Upper lobe of left lung (tissue), 6 donors: ENCODE results near the gene TMEM229A. TPM values are rescaled to one million over a fixed set of nuclear protein-coding genes. Genes with fewer than 3 reads are reported as not detected.
"Not testable (repeated sequence)": the region's sequence is repeated elsewhere in the genome, so short reads cannot be mapped to it uniquely, and the experiment has no call there.

Experiments used
- ATAC-seq, 2 donors: fragments of 200-7000 bp; cut with Tn5 transposase; one replicate each; pipeline ENCODE4 v1.9.1; 2022; ENCODE audit warnings: mild to moderate bottlenecking in 2 of 2, moderate library complexity in 2 of 2; ENCODE audit not compliant: low FRiP score in 2 of 2
- DNase-seq, 2 donors: peaks; one replicate each; pipeline ENCODE4 v3.0.0-alpha.2; 2019 to 2020
- H3K27ac ChIP-seq, 4 donors: fragments of 200-600 bp; sonication (generic); one replicate each; pipeline ENCODE4 v1.5.1; 2016 to 2019
- H3K27me3 ChIP-seq, 4 donors: fragments of 200-600 bp; sonication (generic); one replicate each; pipeline ENCODE4 v1.5.1; 2017 to 2019
- H3K36me3 ChIP-seq, 4 donors: fragments of 200-600 bp; sonication (generic); one replicate each; pipeline ENCODE4 v1.5.1; 2016 to 2019
- H3K4me1 ChIP-seq, 4 donors: fragments of 200-600 bp; sonication (generic); one replicate each; pipeline ENCODE4 v1.5.1; 2018 to 2019
- H3K4me3 ChIP-seq, 4 donors: fragments of 200-600 bp; sonication (generic); one replicate each; pipeline ENCODE4 v1.5.1; 2017 to 2019; ENCODE audit warnings: mild to moderate bottlenecking in 2 of 4, moderate library complexity in 1 of 4
- H3K9me3 ChIP-seq, 4 donors: fragments of 200-600 bp; sonication (generic); one replicate each; pipeline ENCODE4 v1.5.1; 2018 to 2019
- CTCF ChIP-seq, 6 experiments: fragments of 450-650 bp in 4 of 6; fragments of 200-600 bp in 2 of 6; sonication (generic) in 2 of 6; IDR thresholded peaks; one replicate each; pipeline ENCODE4 v1.5.1; 2016 to 2019; ENCODE audit warnings: antibody characterized with exemption in 6 of 6
- EP300 ChIP-seq, 4 donors: sonication (generic); formaldehyde crosslinking; IDR thresholded peaks; one replicate each; pipeline ENCODE4 v1.5.1; 2017; ENCODE audit warnings: antibody characterized with exemption in 4 of 4, control low read depth in 2 of 4
- POLR2A ChIP-seq, 4 donors: fragments of 450-650 bp; IDR thresholded peaks; one replicate each; pipeline ENCODE4 v1.5.1; 2016 to 2017; ENCODE audit warnings: antibody characterized with exemption in 4 of 4, mild to moderate bottlenecking in 2 of 4
- POLR2AphosphoS5 ChIP-seq, 2 donors: sonication (generic); formaldehyde crosslinking; IDR thresholded peaks; one replicate each; pipeline ENCODE4 v1.5.1; 2017; ENCODE audit warnings: antibody characterized with exemption in 2 of 2
- WGBS, 2 donors: methylation state at CpG; one replicate each; pipeline ENCODE4 v1.1.5; 2017 to 2018; 5-methylcytosine and 5-hydroxymethylcytosine counted together
- total RNA-seq, 6 donors: library from RNA; depleted of rRNA in 4 of 6; stranded (reverse); fragments of >200 nt in 4 of 6; gene quantifications; one replicate each; pipeline versions ENCODE4 v1.1.0 to v1.2.1, GENCODE V29; 2016 to 2021
- donor health status: DM: no; HTN: no; CAD: no; lungs with moderate emphysema.
- donor health status: DM: no; HTN: yes; CAD: no; lungs with severe emphysema.

The TMEM229A gene
- total RNA-seq, 6 donors from 2014 or later: 0.14 TPM; not detected in 5

GRCh38 chr7:124030964-124031363 lies 1.9 kb downstream of the TMEM229A start:
- no peak for TF ChIP-seq POLR2AphosphoS5 (IDR thresholded peaks at IDR 0.05)
- Histone ChIP-seq H3K36me3 (no peaks in the 10 kb centered on the region), H3K27me3 (peaks cover 0 to 20% (median 9%) of the 10 kb centered on the region in 4 donors), H3K4me1 (peaks cover 17 to 22% (median 19%) of the 10 kb centered on the region in 4 donors), H3K27ac (no peak overlapping the region), H3K4me3 (no peak overlapping the region), H3K9me3 (no peaks in the 10 kb centered on the region)
- 45 to 47% methylated on average over 4 of the region's 4 CpGs for WGBS, 2 donors
- DNase-seq (no peak), ATAC-seq (no peak)

- H3K36me3 ChIP-seq: no peaks in the 10 kb centered on the region
- no peak overlapping the region for H3K4me3 ChIP-seq
- peaks cover 17 to 22% (median 19%) of the 10 kb centered on the region in 4 donors for H3K4me1 ChIP-seq
- no peak for ATAC-seq
- DNase-seq: no peak
- no peak overlapping the region for H3K27ac ChIP-seq
- TF ChIP-seq POLR2AphosphoS5 (IDR thresholded peaks at IDR 0.05) (no peak), CTCF (IDR thresholded peaks at IDR 0.05) (no peak), POLR2A (IDR thresholded peaks at IDR 0.05) (no peak), EP300 (IDR thresholded peaks at IDR 0.05) (no peak)
- H3K9me3 ChIP-seq: no peaks in the 10 kb centered on the region
- 50 to 62% methylated on average over 4 of the region's 4 CpGs for WGBS, 2 donors
- peaks cover 0 to 20% (median 9%) of the 10 kb centered on the region in 4 donors for H3K27me3 ChIP-seq
These were observed 3.3 kb downstream of the TMEM229A start for GRCh38 chr7:124029396-124030188.

GRCh38 chr7:124027236-124027635 lies 5.6 kb downstream of the TMEM229A start:
- Histone ChIP-seq H3K27me3 (peaks cover 0 to 6% (median 2%) of the 10 kb centered on the region in 4 donors), H3K9me3 (no peaks in the 10 kb centered on the region), H3K4me1 (peaks cover 6 to 11% (median 6%) of the 10 kb centered on the region in 4 donors), H3K27ac (no peak overlapping the region), H3K4me3 (no peak overlapping the region), H3K36me3 (no peaks in the 10 kb centered on the region)
- DNase-seq (no peak), ATAC-seq (no peak)
- TF ChIP-seq POLR2AphosphoS5 (IDR thresholded peaks at IDR 0.05) (no peak), EP300 (IDR thresholded peaks at IDR 0.05) (no peak), CTCF (IDR thresholded peaks at IDR 0.05) (no peak), POLR2A (IDR thresholded peaks at IDR 0.05) (no peak)
- 97% methylated on average over 1 of the region's 1 CpG for WGBS, 2 donors

- not testable (repeated sequence) for H3K36me3 ChIP-seq, H3K4me3 ChIP-seq, DNase-seq, ATAC-seq, H3K9me3 ChIP-seq, H3K27me3 ChIP-seq, H3K27ac ChIP-seq, H3K4me1 ChIP-seq
- 90 to 92% methylated on average over 3 of the region's 3 CpGs for WGBS, 2 donors
These were observed 8.5 kb downstream of the TMEM229A start for GRCh38 chr7:124024329-124024728.

- H3K27ac ChIP-seq: no peak overlapping the region
- ATAC-seq: no peak
- 50 to 73% methylated on average over 1 of the region's 1 CpG for WGBS, 2 donors
These were observed 10.3 kb downstream of the TMEM229A start for GRCh38 chr7:124022551-124022950.

More at GRCh38 chr7:124022551-124022950, 10.3 kb downstream of the TMEM229A start:
- Histone ChIP-seq H3K4me3 (no peak overlapping the region), H3K4me1 (no peaks in the 10 kb centered on the region), H3K36me3 (no peaks in the 10 kb centered on the region), H3K27me3 (no peaks in the 10 kb centered on the region), H3K9me3 (no peaks in the 10 kb centered on the region)
- DNase-seq: no peak
- TF ChIP-seq POLR2A (IDR thresholded peaks at IDR 0.05): no peak
- no peak for TF ChIP-seq CTCF (IDR thresholded peaks at IDR 0.05)
